GM23338 (cell line): ENCODE measurements around the gene FIGN. TPM values are rescaled to one million over a fixed set of nuclear protein-coding genes. Genes with fewer than 3 reads are reported as not detected.

Source experiments
- ATAC-seq: fragments of 200-7000 bp; cut with Tn5 transposase; 3 replicates; pipeline ENCODE4 v1.9.1; 2020
- DNase-seq: peaks from one replicate; pipeline ENCODE4 v3.0.0-alpha.2; 2015; ENCODE audit warnings: low spot score
- H2AFZ ChIP-seq: fragments of 200-600 bp; sonication (generic); 2 replicates; pipeline ENCODE4 v1.8.0; 2016; ENCODE audit warnings: antibody characterized with exemption, mild to moderate bottlenecking, moderate library complexity
- H3F3A ChIP-seq: fragments of 200-600 bp; sonication (generic); replicated peaks from 2 replicates; pipeline ENCODE4 v1.8.0; 2017; ENCODE audit warnings: antibody characterized with exemption, mixed run types, low read depth
- H3K27ac ChIP-seq: fragments of 200-600 bp; sonication (generic); 2 replicates; pipeline ENCODE4 v1.6.1; 2016; ENCODE audit warnings: low read depth
- H3K27me3 ChIP-seq: fragments of 200-600 bp; sonication (generic); 2 replicates; pipeline ENCODE4 v1.8.0; 2016; ENCODE audit warnings: mild to moderate bottlenecking, mixed run types, moderate library complexity; ENCODE audit not compliant: insufficient read depth
- H3K36me3 ChIP-seq: fragments of 200-600 bp; sonication (generic); 2 replicates; pipeline ENCODE4 v1.8.0; 2016; ENCODE audit warnings: mild to moderate bottlenecking; ENCODE audit not compliant: insufficient read depth
- H3K4me1 ChIP-seq: fragments of 200-600 bp; sonication (generic); 2 replicates; pipeline ENCODE4 v1.8.0; 2016; ENCODE audit warnings: mild to moderate bottlenecking, moderate library complexity; ENCODE audit not compliant: insufficient read depth
- H3K4me2 ChIP-seq: fragments of 200-600 bp; sonication (generic); 2 replicates; pipeline ENCODE4 v1.7.1; 2017; ENCODE audit warnings: mixed run types
- H3K4me3 ChIP-seq: fragments of 200-600 bp; sonication (generic); 2 replicates; pipeline ENCODE4 v1.6.1; 2016; ENCODE audit warnings: mixed run types
- H3K79me2 ChIP-seq: fragments of 200-600 bp; sonication (generic); replicated peaks from 2 replicates; pipeline ENCODE4 v1.8.0; 2017; ENCODE audit warnings: mild to moderate bottlenecking; ENCODE audit not compliant: insufficient read depth
- H3K9me2 ChIP-seq: fragments of 200-600 bp; sonication (generic); 2 replicates; pipeline ENCODE4 v1.8.0; 2017; ENCODE audit not compliant: insufficient read depth
- H4K20me1 ChIP-seq: fragments of 200-600 bp; sonication (generic); replicated peaks from 2 replicates; pipeline ENCODE4 v1.8.0; 2017; ENCODE audit warnings: mild to moderate bottlenecking; ENCODE audit not compliant: insufficient read depth
- H3K27ac Mint-ChIP-seq: 2 replicates; pipeline ENCODE4 v1.8.0; 2020; ENCODE audit warnings: inconsistent platforms, mild to moderate bottlenecking, moderate library complexity, mixed read lengths
- H3K27me3 Mint-ChIP-seq: 3 replicates; pipeline ENCODE4 v1.8.0; 2022; ENCODE audit warnings: low read depth, mild to moderate bottlenecking, moderate library complexity, mixed read lengths, inconsistent platforms; ENCODE audit not compliant: insufficient read depth, poor library complexity
- H3K36me3 Mint-ChIP-seq: 3 replicates; pipeline ENCODE4 v1.8.0; 2021; ENCODE audit warnings: low read depth, mild to moderate bottlenecking, inconsistent platforms, moderate library complexity, mixed read lengths
- H3K4me1 Mint-ChIP-seq: 3 replicates; pipeline ENCODE4 v1.8.0; 2020; ENCODE audit warnings: mild to moderate bottlenecking, inconsistent platforms, mixed read lengths
- H3K4me3 Mint-ChIP-seq: 3 replicates; pipeline ENCODE4 v1.8.0; 2021; ENCODE audit warnings: moderate library complexity, mild to moderate bottlenecking, inconsistent platforms, mixed read lengths
- H3K9me3 Mint-ChIP-seq: 3 replicates; pipeline ENCODE4 v1.8.0; 2020; ENCODE audit warnings: moderate library complexity, mild to moderate bottlenecking, inconsistent platforms, mixed read lengths
- CREB1 ChIP-seq: fragments of 250-450 bp; sonication (Bioruptor Pico); IDR thresholded peaks from 2 replicates; pipeline ENCODE4 v1.5.0; 2020; ENCODE audit warnings: low read depth, mild to moderate bottlenecking, moderate library complexity
- EZH2 ChIP-seq: fragments of 200-600 bp; sonication (generic); IDR thresholded peaks from one replicate; pipeline ENCODE4 v1.8.0; 2017; ENCODE audit warnings: antibody characterized with exemption, mild to moderate bottlenecking, low read depth; ENCODE audit not compliant: unreplicated experiment
- EZH2phosphoT487 ChIP-seq: fragments of 200-600 bp; sonication (generic); IDR thresholded peaks from one replicate; pipeline ENCODE4 v1.8.1; 2018; ENCODE audit warnings: antibody characterized with exemption; ENCODE audit not compliant: unreplicated experiment
- JUNB ChIP-seq: IDR thresholded peaks from one replicate; pipeline ENCODE4 v1.6.1; 2016; ENCODE audit warnings: antibody characterized with exemption; ENCODE audit not compliant: unreplicated experiment
- NANOG ChIP-seq: IDR thresholded peaks from 2 replicates; pipeline ENCODE4 v1.6.1; 2016; ENCODE audit warnings: antibody characterized with exemption, borderline replicate concordance
- POLR2AphosphoS5 ChIP-seq: IDR thresholded peaks from 2 replicates; pipeline ENCODE4 v1.6.1; 2016; ENCODE audit warnings: antibody characterized with exemption, low read depth
- STAT1 ChIP-seq: IDR thresholded peaks from one replicate; pipeline ENCODE4 v1.6.1; 2016; ENCODE audit warnings: antibody characterized with exemption; ENCODE audit not compliant: unreplicated experiment
- ZNF114 ChIP-seq: fragments of 250-450 bp; sonication (Bioruptor Pico); IDR thresholded peaks from 2 replicates; pipeline ENCODE4 v1.5.0; 2020; ENCODE audit warnings: mild to moderate bottlenecking, moderate library complexity
- ZNF331 ChIP-seq: fragments of 250-450 bp; sonication (Bioruptor Pico); IDR thresholded peaks from 2 replicates; pipeline ENCODE4 v1.5.0; 2020; ENCODE audit warnings: low read depth, mild to moderate bottlenecking, moderate library complexity
- polyA plus RNA-seq: library from polyadenylated mRNA; unstranded; fragments of >200 nt; fragmentation: Nextera tagmentation; extraction: Ambion mirVana; gene quantifications from 2 replicates; pipeline ENCODE4 v1.2.1, GENCODE V29; 2016
- total RNA-seq: library from RNA; depleted of rRNA; stranded (reverse); fragments of >200 nt; shearing (Covaris generic); gene quantifications from 2 replicates; pipeline ENCODE4 v1.2.3, GENCODE V29; 2014
- TF ChIP-seq, protein P1 (sequence below): IDR thresholded peaks from 2 replicates; pipeline ENCODE4 v1.6.1; 2016; ENCODE audit warnings: antibody characterized with exemption
- TF ChIP-seq, protein P2 (sequence below): IDR thresholded peaks from one replicate; pipeline ENCODE4 v1.6.1; 2018; ENCODE audit warnings: antibody characterized with exemption; ENCODE audit not compliant: unreplicated experiment
- TF ChIP-seq, protein P3 (sequence below), 2 experiments: fragments of 200-600 bp in 1 of 2; sonication (generic) in 1 of 2; conservative IDR thresholded peaks; 2 replicates each; pipeline versions ENCODE4 v1.5.1 to v1.6.1; 2016 to 2017; ENCODE audit warnings: antibody characterized with exemption in 2 of 2, low read depth in 2 of 2, mild to moderate bottlenecking in 2 of 2, moderate library complexity in 1 of 2
- TF ChIP-seq, protein P4 (sequence below): fragments of 250-450 bp; sonication (Bioruptor Pico); IDR thresholded peaks from 2 replicates; pipeline ENCODE4 v1.5.0; 2020; ENCODE audit warnings: mild to moderate bottlenecking, moderate library complexity

Gene FIGN
- total and polyA plus RNA-seq, 2 experiments from 2014 or later: 17.2 to 23.6 TPM

DNA sequence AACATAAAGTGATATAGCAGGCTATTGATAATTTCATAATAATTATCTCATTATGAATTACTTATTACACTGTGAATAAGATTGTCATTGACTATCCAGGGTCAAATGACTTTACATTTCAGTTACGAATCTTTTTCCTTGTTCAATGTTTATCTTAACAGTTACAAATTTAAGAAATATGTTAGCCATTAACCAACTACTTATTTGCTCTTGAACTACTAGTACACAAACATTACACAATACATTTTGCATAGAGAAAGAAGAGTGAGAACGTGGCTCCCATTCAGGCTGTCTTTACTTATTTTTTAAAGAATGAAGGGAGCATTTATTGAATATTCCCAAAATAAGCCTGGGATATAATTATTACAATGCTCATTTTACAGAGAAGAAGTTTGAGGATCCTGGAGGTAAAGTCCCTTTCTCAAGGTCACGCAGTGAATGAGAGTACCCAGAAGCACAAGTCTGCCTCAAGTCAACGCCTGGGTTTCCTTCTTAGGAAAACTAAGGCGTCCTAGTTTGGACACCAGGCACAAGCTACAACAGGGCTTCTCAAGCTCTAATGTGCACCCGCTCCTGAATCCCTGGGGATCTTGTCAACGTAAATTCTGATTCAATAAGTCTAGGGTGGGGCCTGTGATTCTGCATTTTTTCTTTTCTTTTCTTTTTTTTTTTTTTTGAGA lies 164.2 kb downstream of the FIGN start:
- no peak overlapping the region for H3K4me2 ChIP-seq
- no peaks in the 10 kb centered on the region for H3K36me3 ChIP-seq
- H4K20me1 ChIP-seq: no peaks in the 10 kb centered on the region
- H3K27ac ChIP-seq: no peak overlapping the region
- Mint-ChIP-seq H3K4me1 (no peaks in the 10 kb centered on the region; the same call in 2 of the 3 replicates), H3K4me3 (no peak overlapping the region), H3K27me3 (no peaks in the 10 kb centered on the region), H3K27ac (no peak overlapping the region), H3K9me3 (no peaks in the 10 kb centered on the region), H3K36me3 (no peaks in the 10 kb centered on the region)
- H3K4me3 ChIP-seq: no peak overlapping the region
- H3K27me3 ChIP-seq: no peaks in the 10 kb centered on the region
- H3K4me1 ChIP-seq: no peaks in the 10 kb centered on the region
- TF ChIP-seq, protein P1, sequence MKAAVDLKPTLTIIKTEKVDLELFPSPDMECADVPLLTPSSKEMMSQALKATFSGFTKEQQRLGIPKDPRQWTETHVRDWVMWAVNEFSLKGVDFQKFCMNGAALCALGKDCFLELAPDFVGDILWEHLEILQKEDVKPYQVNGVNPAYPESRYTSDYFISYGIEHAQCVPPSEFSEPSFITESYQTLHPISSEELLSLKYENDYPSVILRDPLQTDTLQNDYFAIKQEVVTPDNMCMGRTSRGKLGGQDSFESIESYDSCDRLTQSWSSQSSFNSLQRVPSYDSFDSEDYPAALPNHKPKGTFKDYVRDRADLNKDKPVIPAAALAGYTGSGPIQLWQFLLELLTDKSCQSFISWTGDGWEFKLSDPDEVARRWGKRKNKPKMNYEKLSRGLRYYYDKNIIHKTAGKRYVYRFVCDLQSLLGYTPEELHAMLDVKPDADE: no peak
- TF ChIP-seq, protein P2, sequence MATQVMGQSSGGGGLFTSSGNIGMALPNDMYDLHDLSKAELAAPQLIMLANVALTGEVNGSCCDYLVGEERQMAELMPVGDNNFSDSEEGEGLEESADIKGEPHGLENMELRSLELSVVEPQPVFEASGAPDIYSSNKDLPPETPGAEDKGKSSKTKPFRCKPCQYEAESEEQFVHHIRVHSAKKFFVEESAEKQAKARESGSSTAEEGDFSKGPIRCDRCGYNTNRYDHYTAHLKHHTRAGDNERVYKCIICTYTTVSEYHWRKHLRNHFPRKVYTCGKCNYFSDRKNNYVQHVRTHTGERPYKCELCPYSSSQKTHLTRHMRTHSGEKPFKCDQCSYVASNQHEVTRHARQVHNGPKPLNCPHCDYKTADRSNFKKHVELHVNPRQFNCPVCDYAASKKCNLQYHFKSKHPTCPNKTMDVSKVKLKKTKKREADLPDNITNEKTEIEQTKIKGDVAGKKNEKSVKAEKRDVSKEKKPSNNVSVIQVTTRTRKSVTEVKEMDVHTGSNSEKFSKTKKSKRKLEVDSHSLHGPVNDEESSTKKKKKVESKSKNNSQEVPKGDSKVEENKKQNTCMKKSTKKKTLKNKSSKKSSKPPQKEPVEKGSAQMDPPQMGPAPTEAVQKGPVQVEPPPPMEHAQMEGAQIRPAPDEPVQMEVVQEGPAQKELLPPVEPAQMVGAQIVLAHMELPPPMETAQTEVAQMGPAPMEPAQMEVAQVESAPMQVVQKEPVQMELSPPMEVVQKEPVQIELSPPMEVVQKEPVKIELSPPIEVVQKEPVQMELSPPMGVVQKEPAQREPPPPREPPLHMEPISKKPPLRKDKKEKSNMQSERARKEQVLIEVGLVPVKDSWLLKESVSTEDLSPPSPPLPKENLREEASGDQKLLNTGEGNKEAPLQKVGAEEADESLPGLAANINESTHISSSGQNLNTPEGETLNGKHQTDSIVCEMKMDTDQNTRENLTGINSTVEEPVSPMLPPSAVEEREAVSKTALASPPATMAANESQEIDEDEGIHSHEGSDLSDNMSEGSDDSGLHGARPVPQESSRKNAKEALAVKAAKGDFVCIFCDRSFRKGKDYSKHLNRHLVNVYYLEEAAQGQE: no peak
- TF ChIP-seq POLR2AphosphoS5: no peak
- no peak for TF ChIP-seq CREB1 (CRISPR knock-in tag)
- TF ChIP-seq ZNF114 (CRISPR knock-in tag): no peak
- TF ChIP-seq EZH2: no peak
- TF ChIP-seq, protein P3, sequence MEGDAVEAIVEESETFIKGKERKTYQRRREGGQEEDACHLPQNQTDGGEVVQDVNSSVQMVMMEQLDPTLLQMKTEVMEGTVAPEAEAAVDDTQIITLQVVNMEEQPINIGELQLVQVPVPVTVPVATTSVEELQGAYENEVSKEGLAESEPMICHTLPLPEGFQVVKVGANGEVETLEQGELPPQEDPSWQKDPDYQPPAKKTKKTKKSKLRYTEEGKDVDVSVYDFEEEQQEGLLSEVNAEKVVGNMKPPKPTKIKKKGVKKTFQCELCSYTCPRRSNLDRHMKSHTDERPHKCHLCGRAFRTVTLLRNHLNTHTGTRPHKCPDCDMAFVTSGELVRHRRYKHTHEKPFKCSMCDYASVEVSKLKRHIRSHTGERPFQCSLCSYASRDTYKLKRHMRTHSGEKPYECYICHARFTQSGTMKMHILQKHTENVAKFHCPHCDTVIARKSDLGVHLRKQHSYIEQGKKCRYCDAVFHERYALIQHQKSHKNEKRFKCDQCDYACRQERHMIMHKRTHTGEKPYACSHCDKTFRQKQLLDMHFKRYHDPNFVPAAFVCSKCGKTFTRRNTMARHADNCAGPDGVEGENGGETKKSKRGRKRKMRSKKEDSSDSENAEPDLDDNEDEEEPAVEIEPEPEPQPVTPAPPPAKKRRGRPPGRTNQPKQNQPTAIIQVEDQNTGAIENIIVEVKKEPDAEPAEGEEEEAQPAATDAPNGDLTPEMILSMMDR (conservative IDR thresholded peaks at IDR 0.05; ENCODE audit: low read depth in 2 of 2): no peak
- TF ChIP-seq ZNF331 (CRISPR knock-in tag): no peak
- TF ChIP-seq EZH2phosphoT487: no peak
- TF ChIP-seq STAT1: no peak
- TF ChIP-seq JUNB: no peak
- TF ChIP-seq NANOG: no peak
- TF ChIP-seq, protein P4, sequence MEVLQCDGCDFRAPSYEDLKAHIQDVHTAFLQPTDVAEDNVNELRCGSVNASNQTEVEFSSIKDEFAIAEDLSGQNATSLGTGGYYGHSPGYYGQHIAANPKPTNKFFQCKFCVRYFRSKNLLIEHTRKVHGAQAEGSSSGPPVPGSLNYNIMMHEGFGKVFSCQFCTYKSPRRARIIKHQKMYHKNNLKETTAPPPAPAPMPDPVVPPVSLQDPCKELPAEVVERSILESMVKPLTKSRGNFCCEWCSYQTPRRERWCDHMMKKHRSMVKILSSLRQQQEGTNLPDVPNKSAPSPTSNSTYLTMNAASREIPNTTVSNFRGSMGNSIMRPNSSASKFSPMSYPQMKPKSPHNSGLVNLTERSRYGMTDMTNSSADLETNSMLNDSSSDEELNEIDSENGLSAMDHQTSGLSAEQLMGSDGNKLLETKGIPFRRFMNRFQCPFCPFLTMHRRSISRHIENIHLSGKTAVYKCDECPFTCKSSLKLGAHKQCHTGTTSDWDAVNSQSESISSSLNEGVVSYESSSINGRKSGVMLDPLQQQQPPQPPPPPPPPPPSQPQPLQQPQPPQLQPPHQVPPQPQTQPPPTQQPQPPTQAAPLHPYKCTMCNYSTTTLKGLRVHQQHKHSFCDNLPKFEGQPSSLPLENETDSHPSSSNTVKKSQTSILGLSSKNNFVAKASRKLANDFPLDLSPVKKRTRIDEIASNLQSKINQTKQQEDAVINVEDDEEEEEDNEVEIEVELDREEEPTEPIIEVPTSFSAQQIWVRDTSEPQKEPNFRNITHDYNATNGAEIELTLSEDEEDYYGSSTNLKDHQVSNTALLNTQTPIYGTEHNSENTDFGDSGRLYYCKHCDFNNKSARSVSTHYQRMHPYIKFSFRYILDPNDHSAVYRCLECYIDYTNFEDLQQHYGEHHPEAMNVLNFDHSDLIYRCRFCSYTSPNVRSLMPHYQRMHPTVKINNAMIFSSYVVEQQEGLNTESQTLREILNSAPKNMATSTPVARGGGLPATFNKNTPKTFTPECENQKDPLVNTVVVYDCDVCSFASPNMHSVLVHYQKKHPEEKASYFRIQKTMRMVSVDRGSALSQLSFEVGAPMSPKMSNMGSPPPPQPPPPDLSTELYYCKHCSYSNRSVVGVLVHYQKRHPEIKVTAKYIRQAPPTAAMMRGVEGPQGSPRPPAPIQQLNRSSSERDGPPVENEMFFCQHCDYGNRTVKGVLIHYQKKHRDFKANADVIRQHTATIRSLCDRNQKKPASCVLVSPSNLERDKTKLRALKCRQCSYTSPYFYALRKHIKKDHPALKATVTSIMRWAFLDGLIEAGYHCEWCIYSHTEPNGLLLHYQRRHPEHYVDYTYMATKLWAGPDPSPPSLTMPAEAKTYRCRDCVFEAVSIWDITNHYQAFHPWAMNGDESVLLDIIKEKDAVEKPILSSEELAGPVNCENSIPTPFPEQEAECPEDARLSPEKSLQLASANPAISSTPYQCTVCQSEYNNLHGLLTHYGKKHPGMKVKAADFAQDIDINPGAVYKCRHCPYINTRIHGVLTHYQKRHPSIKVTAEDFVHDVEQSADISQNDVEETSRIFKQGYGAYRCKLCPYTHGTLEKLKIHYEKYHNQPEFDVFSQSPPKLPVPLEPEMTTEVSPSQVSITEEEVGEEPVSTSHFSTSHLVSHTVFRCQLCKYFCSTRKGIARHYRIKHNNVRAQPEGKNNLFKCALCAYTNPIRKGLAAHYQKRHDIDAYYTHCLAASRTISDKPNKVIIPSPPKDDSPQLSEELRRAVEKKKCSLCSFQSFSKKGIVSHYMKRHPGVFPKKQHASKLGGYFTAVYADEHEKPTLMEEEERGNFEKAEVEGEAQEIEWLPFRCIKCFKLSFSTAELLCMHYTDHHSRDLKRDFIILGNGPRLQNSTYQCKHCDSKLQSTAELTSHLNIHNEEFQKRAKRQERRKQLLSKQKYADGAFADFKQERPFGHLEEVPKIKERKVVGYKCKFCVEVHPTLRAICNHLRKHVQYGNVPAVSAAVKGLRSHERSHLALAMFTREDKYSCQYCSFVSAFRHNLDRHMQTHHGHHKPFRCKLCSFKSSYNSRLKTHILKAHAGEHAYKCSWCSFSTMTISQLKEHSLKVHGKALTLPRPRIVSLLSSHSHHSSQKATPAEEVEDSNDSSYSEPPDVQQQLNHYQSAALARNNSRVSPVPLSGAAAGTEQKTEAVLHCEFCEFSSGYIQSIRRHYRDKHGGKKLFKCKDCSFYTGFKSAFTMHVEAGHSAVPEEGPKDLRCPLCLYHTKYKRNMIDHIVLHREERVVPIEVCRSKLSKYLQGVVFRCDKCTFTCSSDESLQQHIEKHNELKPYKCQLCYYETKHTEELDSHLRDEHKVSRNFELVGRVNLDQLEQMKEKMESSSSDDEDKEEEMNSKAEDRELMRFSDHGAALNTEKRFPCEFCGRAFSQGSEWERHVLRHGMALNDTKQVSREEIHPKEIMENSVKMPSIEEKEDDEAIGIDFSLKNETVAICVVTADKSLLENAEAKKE (CRISPR knock-in tag): no peak
- H3K9me2 ChIP-seq: no peaks in the 10 kb centered on the region
- no peaks in the 10 kb centered on the region for H3F3A ChIP-seq
- no peak overlapping the region for H2AFZ ChIP-seq
- ATAC-seq: no peak
- no peak for DNase-seq
- H3K79me2 ChIP-seq: no peaks in the 10 kb centered on the region
